Fibroblast of lung (primary cell): Measurements from ENCODE around the gene SHISAL1. TPM values are rescaled to one million over a fixed set of nuclear protein-coding genes. Genes with fewer than 3 reads are reported as not detected.

Source experiments
- DNase-seq, 2 donors: peaks; one replicate each; pipeline versions ENCODE4 v3.0.0 to v3.0.0-alpha.2; 2010; ENCODE audit warnings: low read depth in 2 of 2
- H2AFZ ChIP-seq: 2 replicates; pipeline ENCODE4 v1.5.1; 2012; ENCODE audit warnings: low read length, control low read depth, inconsistent platforms
- H3K27ac ChIP-seq: 2 replicates; pipeline ENCODE4 v1.5.1; 2011; ENCODE audit warnings: low read length, control low read depth; ENCODE audit not compliant: insufficient read depth
- H3K27me3 ChIP-seq: 2 replicates; pipeline ENCODE4 v1.5.1; 2011; ENCODE audit warnings: mild to moderate bottlenecking, low read length; ENCODE audit not compliant: control insufficient read depth, insufficient read depth
- H3K36me3 ChIP-seq: 2 replicates; pipeline ENCODE4 v1.5.1; 2011; ENCODE audit warnings: low read length; ENCODE audit not compliant: control insufficient read depth, insufficient read depth
- H3K4me1 ChIP-seq: 2 replicates; pipeline ENCODE4 v1.5.1; 2011; ENCODE audit warnings: low read length; ENCODE audit not compliant: control insufficient read depth, insufficient read depth; ENCODE audit errors: extremely low read depth
- H3K4me2 ChIP-seq: 2 replicates; pipeline ENCODE4 v1.5.1; 2011; ENCODE audit warnings: low read length, control low read depth; ENCODE audit not compliant: insufficient read depth; ENCODE audit errors: extremely low read depth
- H3K4me3 ChIP-seq, 4 experiments: fragments of 200-600 bp in 1 of 4; sonication (generic) in 1 of 4; replicated peaks in 1 of 4; 2 replicates each; pipeline ENCODE4 v1.5.1; 2011 to 2016; ENCODE audit warnings: low read length in 4 of 4, low read depth in 3 of 4, mild to moderate bottlenecking in 3 of 4, control low read depth in 2 of 4, inconsistent platforms in 1 of 4, mixed read lengths in 1 of 4; ENCODE audit not compliant: insufficient read depth in 1 of 4; ENCODE audit errors: control extremely low read depth in 1 of 4
- H3K79me2 ChIP-seq: 2 replicates; pipeline ENCODE4 v1.5.1; 2012; ENCODE audit warnings: mild to moderate bottlenecking, low read length, inconsistent platforms; ENCODE audit not compliant: control insufficient read depth, insufficient read depth
- H3K9ac ChIP-seq: 2 replicates; pipeline ENCODE4 v1.5.1; 2011; ENCODE audit warnings: mild to moderate bottlenecking, low read length, control low read depth; ENCODE audit not compliant: insufficient read depth
- H3K9me3 ChIP-seq: 2 replicates; pipeline ENCODE4 v1.5.1; 2012; ENCODE audit warnings: low read depth, low read length; ENCODE audit not compliant: control insufficient read depth, insufficient read depth
- H4K20me1 ChIP-seq: 2 replicates; pipeline ENCODE4 v1.5.1; 2011; ENCODE audit warnings: low read length; ENCODE audit not compliant: control insufficient read depth, insufficient read depth; ENCODE audit errors: extremely low read depth
- EZH2 ChIP-seq: IDR thresholded peaks from 2 replicates; pipeline ENCODE4 v1.5.1; 2012; ENCODE audit warnings: low read length, control low read depth, mild to moderate bottlenecking; ENCODE audit errors: missing control alignments
- polyA plus RNA-seq, 2 donors: library from polyadenylated mRNA; depleted of rRNA in 1 of 2; stranded (reverse) in 1 of 2; unstranded in 1 of 2; fragments of >200 nt; gene quantifications; 2 replicates each; pipeline ENCODE4 v1.2.1, GENCODE V29; 2011 to 2012; ENCODE audit warnings: missing spikeins in 1 of 2
- total RNA-seq: library from RNA; depleted of rRNA; stranded (reverse); fragments of >200 nt; gene quantifications from 2 replicates; pipeline ENCODE4 v1.2.1, GENCODE V29; 2014
- TF ChIP-seq, protein P1 (sequence below), 2 donors: IDR thresholded peaks in 1 of 2; conservative IDR thresholded peaks in 1 of 2; 1 replicate in 1 of 2; 2 replicates in 1 of 2; pipeline ENCODE4 v1.5.1; 2011 to 2012; ENCODE audit warnings: low read length in 2 of 2, control low read depth in 1 of 2, inconsistent platforms in 1 of 2, low read depth in 1 of 2, mild to moderate bottlenecking in 1 of 2

Gene SHISAL1
- total and polyA plus RNA-seq, 2 donors (not counting 1 experiment from before 2014, with no cell fraction given): 0.73 to 3.5 TPM

DNA sequence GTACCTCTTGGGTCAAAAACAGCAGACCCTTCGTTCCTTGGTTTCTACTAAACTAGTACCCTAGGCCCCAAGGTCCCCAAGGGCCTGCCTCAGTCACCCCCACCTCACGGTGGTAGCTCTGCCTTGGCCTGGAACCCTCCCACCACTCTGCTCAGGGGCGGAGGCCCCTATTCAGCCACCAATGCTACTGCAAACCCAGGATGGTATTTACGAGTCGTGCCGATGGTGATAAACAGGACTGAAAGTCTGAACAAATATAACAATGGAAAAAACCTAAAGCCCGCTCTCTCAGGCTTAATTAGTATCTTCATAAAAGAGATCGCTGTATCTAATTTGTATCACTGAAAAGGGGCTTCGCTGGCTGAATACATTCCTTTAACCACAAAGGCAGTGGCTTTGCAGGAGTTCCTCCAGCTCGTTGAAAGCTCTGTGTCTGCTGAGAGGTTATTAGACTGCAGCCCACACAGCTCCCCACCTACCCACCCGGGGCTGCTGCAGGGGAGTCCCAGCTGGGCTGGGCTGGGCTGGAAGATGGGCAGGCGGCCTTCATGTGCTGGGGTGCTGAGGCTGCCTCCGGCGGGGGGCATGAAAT, 15.2 kb downstream of the SHISAL1 start:
- no peak for DNase-seq
- H3K9me3 ChIP-seq: no peaks in the 10 kb centered on the region
- H3K9ac ChIP-seq: no peak overlapping the region
- no peaks in the 10 kb centered on the region for H3K4me1 ChIP-seq
- no peaks in the 10 kb centered on the region for H4K20me1 ChIP-seq
- H3K4me2 ChIP-seq: no peak overlapping the region
- no peaks in the 10 kb centered on the region for H3K79me2 ChIP-seq
- H3K36me3 ChIP-seq: no peaks in the 10 kb centered on the region
- H3K27ac ChIP-seq: no peak overlapping the region
- TF ChIP-seq, protein P1, sequence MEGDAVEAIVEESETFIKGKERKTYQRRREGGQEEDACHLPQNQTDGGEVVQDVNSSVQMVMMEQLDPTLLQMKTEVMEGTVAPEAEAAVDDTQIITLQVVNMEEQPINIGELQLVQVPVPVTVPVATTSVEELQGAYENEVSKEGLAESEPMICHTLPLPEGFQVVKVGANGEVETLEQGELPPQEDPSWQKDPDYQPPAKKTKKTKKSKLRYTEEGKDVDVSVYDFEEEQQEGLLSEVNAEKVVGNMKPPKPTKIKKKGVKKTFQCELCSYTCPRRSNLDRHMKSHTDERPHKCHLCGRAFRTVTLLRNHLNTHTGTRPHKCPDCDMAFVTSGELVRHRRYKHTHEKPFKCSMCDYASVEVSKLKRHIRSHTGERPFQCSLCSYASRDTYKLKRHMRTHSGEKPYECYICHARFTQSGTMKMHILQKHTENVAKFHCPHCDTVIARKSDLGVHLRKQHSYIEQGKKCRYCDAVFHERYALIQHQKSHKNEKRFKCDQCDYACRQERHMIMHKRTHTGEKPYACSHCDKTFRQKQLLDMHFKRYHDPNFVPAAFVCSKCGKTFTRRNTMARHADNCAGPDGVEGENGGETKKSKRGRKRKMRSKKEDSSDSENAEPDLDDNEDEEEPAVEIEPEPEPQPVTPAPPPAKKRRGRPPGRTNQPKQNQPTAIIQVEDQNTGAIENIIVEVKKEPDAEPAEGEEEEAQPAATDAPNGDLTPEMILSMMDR (conservative IDR thresholded peaks at IDR 0.05 in 1 of 2, IDR thresholded peaks at IDR 0.05 in 1 of 2; ENCODE audit: low read depth in 1 of 2, low read length in 2 of 2): no peak
- no peak for TF ChIP-seq EZH2
- no peak overlapping the region for H2AFZ ChIP-seq
- peaks cover 6% of the 10 kb centered on the region for H3K27me3 ChIP-seq
- no peak overlapping the region for H3K4me3 ChIP-seq

DNA sequence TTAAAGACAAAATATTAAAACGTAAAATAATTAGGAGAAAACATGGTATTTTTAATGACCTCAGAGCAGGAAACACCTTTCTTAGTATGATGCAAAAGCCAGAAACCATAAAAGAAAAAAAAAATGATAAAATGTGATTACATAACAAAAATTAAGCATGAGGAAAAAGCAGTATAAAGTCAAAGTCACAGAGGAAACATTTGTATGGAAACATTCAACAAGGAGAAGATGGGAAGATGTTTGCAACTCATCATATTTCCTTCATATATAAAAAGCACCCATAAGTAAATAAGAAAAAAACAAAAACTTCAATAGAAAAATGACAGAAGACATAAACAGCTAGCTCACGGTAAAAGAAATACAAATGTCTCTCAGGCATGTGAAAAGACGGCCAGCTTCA, 17.3 kb downstream of the SHISAL1 start:
- Histone ChIP-seq H3K4me1 (peaks cover 4% of the 10 kb centered on the region), H2AFZ (no peak overlapping the region), H3K27ac (no peak overlapping the region), H3K4me3 (no peak overlapping the region), H4K20me1 (no peaks in the 10 kb centered on the region), H3K36me3 (no peaks in the 10 kb centered on the region), H3K4me2 (no peak overlapping the region), H3K9me3 (no peaks in the 10 kb centered on the region), H3K9ac (no peak overlapping the region), H3K79me2 (no peaks in the 10 kb centered on the region), H3K27me3 (peaks cover 6% of the 10 kb centered on the region)
- no peak for DNase-seq
- TF ChIP-seq EZH2: no peak
- TF ChIP-seq, protein P1 (conservative IDR thresholded peaks at IDR 0.05 in 1 of 2, IDR thresholded peaks at IDR 0.05 in 1 of 2; ENCODE audit: low read depth in 1 of 2, low read length in 2 of 2): no peak

DNA sequence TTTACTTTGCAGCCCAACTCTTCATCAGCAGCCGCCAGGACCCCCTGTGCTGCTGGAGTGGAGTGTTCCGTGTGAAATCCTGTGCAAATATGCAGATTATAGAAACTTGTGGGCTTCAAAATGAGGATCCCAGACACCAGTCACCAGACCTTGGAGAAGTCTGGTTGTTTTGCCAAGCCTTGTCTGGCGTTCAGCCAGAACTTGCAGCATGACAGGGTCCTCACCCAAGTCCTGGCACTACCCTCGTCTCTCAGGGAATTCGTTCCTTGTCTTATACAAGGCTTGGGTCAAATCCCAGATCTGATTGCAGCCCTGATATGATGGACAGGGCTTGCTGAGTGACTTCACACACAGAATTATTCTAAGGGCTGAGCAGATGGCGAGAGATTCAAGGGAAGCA, 18.9 kb downstream of the SHISAL1 start:
- Histone ChIP-seq H3K9me3 (no peaks in the 10 kb centered on the region), H4K20me1 (no peaks in the 10 kb centered on the region), H3K27ac (no peak overlapping the region), H3K4me2 (no peak overlapping the region), H3K4me3 (no peak overlapping the region), H3K36me3 (no peaks in the 10 kb centered on the region), H3K9ac (no peak overlapping the region), H3K79me2 (no peaks in the 10 kb centered on the region), H2AFZ (no peak overlapping the region), H3K27me3 (peaks cover 2% of the 10 kb centered on the region), H3K4me1 (peaks cover 11% of the 10 kb centered on the region)
- TF ChIP-seq EZH2: no peak
- TF ChIP-seq, protein P1 (conservative IDR thresholded peaks at IDR 0.05 in 1 of 2, IDR thresholded peaks at IDR 0.05 in 1 of 2; ENCODE audit: low read depth in 1 of 2, low read length in 2 of 2): no peak
- DNase-seq: no peak
